HUES6 (cell line): ENCODE measurements around the gene IGF2R.
"Not testable (repeated sequence)": the region's sequence is repeated elsewhere in the genome, so short reads cannot be mapped to it uniquely, and the experiment has no call there.

ENCODE experiments used
- H3K27ac ChIP-seq: 2 replicates; pipeline ENCODE4 v1.7.0; 2013; ENCODE audit warnings: low read depth, mild to moderate bottlenecking, low read length, inconsistent platforms
- H3K27me3 ChIP-seq: 2 replicates; pipeline ENCODE4 v1.6.1; 2013; ENCODE audit warnings: low read length; ENCODE audit not compliant: control insufficient read depth, insufficient read depth
- H3K36me3 ChIP-seq: 2 replicates; pipeline ENCODE4 v1.6.1; 2013; ENCODE audit warnings: low read length; ENCODE audit not compliant: control insufficient read depth, insufficient read depth
- H3K4me1 ChIP-seq: 2 replicates; pipeline ENCODE4 v1.6.1; 2013; ENCODE audit warnings: low read length; ENCODE audit not compliant: control insufficient read depth, insufficient read depth
- H3K4me3 ChIP-seq: 2 replicates; pipeline ENCODE4 v1.5.1; 2013; ENCODE audit warnings: low read depth, low read length
- H3K9ac ChIP-seq: one replicate; pipeline ENCODE4 v1.6.1; 2013; ENCODE audit warnings: mild to moderate bottlenecking, low read length
- H3K9me3 ChIP-seq: 2 replicates; pipeline ENCODE4 v1.6.1; 2013; ENCODE audit warnings: low read depth, low read length; ENCODE audit not compliant: control insufficient read depth, insufficient read depth

IGF2R gene

GRCh38 chr6:160000893-160001427 lies 32.1 kb downstream of the IGF2R start:
- H3K27ac ChIP-seq, H3K4me3 ChIP-seq, H3K9ac ChIP-seq, H3K27me3 ChIP-seq: not testable (repeated sequence)
- Histone ChIP-seq H3K9me3 (peaks cover 15% of the 10 kb centered on the region; the same call in 1 of the 2 replicates), H3K36me3 (peaks cover 14% of the 10 kb centered on the region), H3K4me1 (peaks cover 22% of the 10 kb centered on the region)

- H3K4me1 ChIP-seq, result peaks cover 5% of the 10 kb centered on the region
- no peak overlapping the region for H3K27ac ChIP-seq
- peaks cover 20% of the 10 kb centered on the region; the same call in 1 of the 2 replicates for H3K9me3 ChIP-seq
- H3K36me3 ChIP-seq, result peaks cover 14% of the 10 kb centered on the region
- H3K27me3 ChIP-seq, result no peaks in the 10 kb centered on the region
- no peak overlapping the region for H3K9ac ChIP-seq
- no peak overlapping the region for H3K4me3 ChIP-seq
Measured at GRCh38 chr6:160002882-160003281, 34.0 kb downstream of the IGF2R start.

GRCh38 chr6:160004018-160004417 lies 35.1 kb downstream of the IGF2R start:
- Histone ChIP-seq H3K9me3 (peaks cover 20% of the 10 kb centered on the region; the same call in 1 of the 2 replicates), H3K4me1 (no peaks in the 10 kb centered on the region), H3K36me3 (peaks cover 15% of the 10 kb centered on the region), H3K27ac (no peak overlapping the region), H3K9ac (no peak overlapping the region), H3K27me3 (no peaks in the 10 kb centered on the region), H3K4me3 (no peak overlapping the region)

- peaks cover 16% of the 10 kb centered on the region for H3K36me3 ChIP-seq
- no peak overlapping the region for H3K27ac ChIP-seq
- peaks cover 20% of the 10 kb centered on the region; the same call in 1 of the 2 replicates for H3K9me3 ChIP-seq
Measured at GRCh38 chr6:160004419-160005175, 35.7 kb downstream of the IGF2R start.

GRCh38 chr6:160005211-160005610 lies 36.3 kb downstream of the IGF2R start:
- Histone ChIP-seq H3K36me3 (peaks cover 22% of the 10 kb centered on the region), H3K9ac (no peak overlapping the region), H3K4me3 (no peak overlapping the region), H3K27ac (no peak overlapping the region), H3K9me3 (peaks cover 20% of the 10 kb centered on the region; the same call in 1 of the 2 replicates), H3K4me1 (no peaks in the 10 kb centered on the region), H3K27me3 (no peaks in the 10 kb centered on the region)

More at GRCh38 chr6:160004419-160005175, 35.7 kb downstream of the IGF2R start:
- H3K9ac ChIP-seq, result no peak overlapping the region
- H3K27me3 ChIP-seq, result no peaks in the 10 kb centered on the region
- no peaks in the 10 kb centered on the region for H3K4me1 ChIP-seq
- H3K4me3 ChIP-seq, result no peak overlapping the region

GRCh38 chr6:160005861-160006540 lies 37.1 kb downstream of the IGF2R start:
- H3K27me3 ChIP-seq, result no peaks in the 10 kb centered on the region
- H3K27ac ChIP-seq, result no peak overlapping the region
- peaks cover 30% of the 10 kb centered on the region for H3K36me3 ChIP-seq
- no peak overlapping the region for H3K9ac ChIP-seq
- H3K4me3 ChIP-seq, result peak overlapping the region; percentile 5; the same call in 1 of the 2 replicates
- peaks cover 20% of the 10 kb centered on the region; the same call in 1 of the 2 replicates for H3K9me3 ChIP-seq
- no peaks in the 10 kb centered on the region for H3K4me1 ChIP-seq

- Histone ChIP-seq H3K9ac (no peak overlapping the region), H3K36me3 (peaks cover 42% of the 10 kb centered on the region), H3K4me3 (no peak overlapping the region), H3K9me3 (peaks cover 20% of the 10 kb centered on the region; the same call in 1 of the 2 replicates), H3K27ac (no peak overlapping the region), H3K4me1 (no peaks in the 10 kb centered on the region), H3K27me3 (no peaks in the 10 kb centered on the region)
Measured at GRCh38 chr6:160007145-160007544, 38.3 kb downstream of the IGF2R start.

GRCh38 chr6:160007611-160008010 lies 38.7 kb downstream of the IGF2R start:
- Histone ChIP-seq H3K27ac (no peak overlapping the region), H3K9me3 (peaks cover 20% of the 10 kb centered on the region; the same call in 1 of the 2 replicates), H3K27me3 (no peaks in the 10 kb centered on the region), H3K9ac (no peak overlapping the region), H3K4me3 (no peak overlapping the region), H3K4me1 (no peaks in the 10 kb centered on the region), H3K36me3 (peaks cover 45% of the 10 kb centered on the region)

- no peaks in the 10 kb centered on the region for H3K27me3 ChIP-seq
- no peaks in the 10 kb centered on the region for H3K4me1 ChIP-seq
- peaks cover 53% of the 10 kb centered on the region for H3K36me3 ChIP-seq
- peaks cover 8% of the 10 kb centered on the region; the same call in 1 of the 2 replicates for H3K9me3 ChIP-seq
- H3K9ac ChIP-seq, result no peak overlapping the region
- no peak overlapping the region for H3K4me3 ChIP-seq
- no peak overlapping the region for H3K27ac ChIP-seq
Measured at GRCh38 chr6:160010067-160010466, 41.2 kb downstream of the IGF2R start.

GRCh38 chr6:160013987-160014868 lies 45.3 kb downstream of the IGF2R start:
- Histone ChIP-seq H3K4me3 (no peak overlapping the region), H3K27ac (no peak overlapping the region), H3K36me3 (peaks cover 61% of the 10 kb centered on the region), H3K4me1 (no peaks in the 10 kb centered on the region), H3K9ac (no peak overlapping the region), H3K9me3 (no peaks in the 10 kb centered on the region), H3K27me3 (no peaks in the 10 kb centered on the region)
